NCI-H748 (cell line): ENCODE results near the gene RTL3.

Source experiments
- DNase-seq: peaks from one replicate; lab custom pipeline; 2025; ENCODE audit not compliant: unreplicated experiment; lab: John Stamatoyannopoulos, UW

RTL3 gene

DNA sequence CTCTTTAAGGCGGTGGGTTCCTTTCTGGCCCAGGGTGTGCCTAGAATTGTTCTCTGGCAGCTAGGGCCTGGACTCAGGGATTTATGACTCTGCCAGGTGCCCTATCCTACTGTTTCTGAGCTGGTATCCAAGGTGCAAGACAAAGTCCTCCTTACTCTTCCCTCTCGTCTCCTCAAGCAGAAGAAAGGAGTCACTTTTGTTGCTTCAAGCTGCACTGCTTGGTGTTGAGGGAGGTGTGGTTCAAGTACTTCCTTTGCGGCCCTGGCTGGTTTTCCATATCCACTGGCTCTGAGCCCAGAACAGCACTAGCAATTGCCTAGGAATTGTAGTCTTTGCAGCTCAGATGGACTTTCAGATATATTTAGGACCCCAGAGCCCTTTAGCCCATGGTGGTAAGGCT is 39.3 kb downstream of the RTL3 start:
- DNase-seq: no peak

DNA sequence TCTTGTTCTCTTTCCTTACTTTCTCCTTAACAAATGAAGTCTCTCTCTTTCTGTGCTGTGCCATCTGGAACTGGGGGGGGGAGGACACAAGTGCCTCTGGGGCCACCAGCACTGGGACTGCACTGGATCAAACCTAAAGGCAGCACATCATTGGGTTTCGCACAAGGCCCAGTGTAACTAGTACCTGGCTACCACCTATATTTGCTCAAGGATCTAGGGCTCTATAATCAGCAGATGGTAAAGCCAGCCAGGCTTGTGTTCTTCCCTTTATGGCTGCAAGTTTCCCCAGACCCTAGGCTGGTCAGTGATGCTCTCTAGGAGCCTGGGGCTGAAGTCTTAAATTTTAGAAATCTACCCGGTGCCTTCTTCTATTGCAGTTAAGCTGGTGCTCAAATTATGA is 40.1 kb downstream of the RTL3 start:
- no peak for DNase-seq

DNA sequence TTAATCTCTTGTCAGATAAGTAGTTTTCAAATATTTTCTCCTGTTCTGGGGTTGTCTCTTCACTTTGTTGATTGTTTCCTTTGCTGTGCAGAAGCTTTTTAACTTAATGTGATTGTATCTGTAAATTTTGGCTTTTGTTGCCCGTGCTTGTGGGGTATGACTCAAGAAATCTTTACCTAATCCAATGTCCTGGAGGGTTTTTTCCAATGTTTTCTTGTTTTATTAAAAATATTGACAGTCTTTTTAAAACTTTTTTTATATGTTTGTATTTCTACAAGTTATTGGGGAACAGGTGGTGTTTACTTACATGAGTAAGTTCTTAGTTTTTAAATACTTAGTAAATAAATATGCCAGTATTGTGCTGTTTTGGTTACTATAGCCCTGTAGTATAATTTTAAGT is 44.9 kb downstream of the RTL3 start:
- no peak for DNase-seq
